LoVo (cell line): ENCODE measurements around the gene KIF18A.

ENCODE experiments used
- DNase-seq: peaks from one replicate; pipeline ENCODE4 v3.0.0-alpha.2; 2016; ENCODE audit warnings: low spot score

Gene KIF18A

GRCh38 chr11:28043930-28044709 lies 63.8 kb downstream of the KIF18A start:
- DNase-seq: no peak

GRCh38 chr11:28040384-28040783 lies 67.6 kb downstream of the KIF18A start:
- no peak for DNase-seq

GRCh38 chr11:28038775-28039174 lies 69.2 kb downstream of the KIF18A start:
- no peak for DNase-seq

- no peak for DNase-seq
Measured at GRCh38 chr11:28026634-28027290, 81.2 kb downstream of the KIF18A start.

DNA sequence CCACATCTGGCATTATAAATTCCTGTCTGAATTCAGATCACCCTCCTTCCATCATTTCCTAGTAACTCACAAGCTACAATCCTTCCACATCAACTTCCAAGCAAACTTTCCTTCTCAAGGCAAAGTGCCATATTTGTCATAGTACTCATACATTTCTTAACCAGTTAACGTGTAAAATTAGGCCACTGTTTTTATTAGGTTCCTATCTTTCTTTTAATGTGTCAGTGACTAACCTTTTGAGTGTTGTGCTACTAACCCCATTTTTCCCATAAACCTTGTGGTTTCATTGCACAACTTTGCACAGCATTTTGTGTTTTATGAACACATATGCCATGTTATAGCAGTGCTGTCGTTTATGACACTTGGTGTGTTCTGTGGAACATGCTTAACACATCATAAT lies 90.1 kb downstream of the KIF18A start:
- DNase-seq: no peak

DNA sequence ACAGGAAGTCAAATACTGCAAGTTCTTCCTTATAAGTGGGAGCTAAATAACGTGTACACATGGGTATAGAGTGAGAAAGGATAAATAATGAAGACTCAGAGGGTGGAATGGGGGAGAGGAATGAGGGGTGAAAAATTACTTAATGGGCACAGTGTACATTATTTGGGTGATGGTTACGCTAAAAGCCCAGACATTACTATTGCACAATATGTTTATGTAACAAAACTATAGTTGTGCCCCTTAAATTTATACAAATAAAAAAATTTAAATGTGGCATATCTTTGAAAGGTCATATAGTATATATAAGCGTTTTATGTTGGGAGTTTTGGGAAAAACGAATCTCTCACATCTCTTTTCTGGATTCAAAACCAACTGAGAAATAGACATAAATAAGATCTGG lies 96.1 kb downstream of the KIF18A start:
- DNase-seq: no peak

- DNase-seq: no peak
Measured at GRCh38 chr11:28009996-28010395, 98.0 kb downstream of the KIF18A start.

DNA sequence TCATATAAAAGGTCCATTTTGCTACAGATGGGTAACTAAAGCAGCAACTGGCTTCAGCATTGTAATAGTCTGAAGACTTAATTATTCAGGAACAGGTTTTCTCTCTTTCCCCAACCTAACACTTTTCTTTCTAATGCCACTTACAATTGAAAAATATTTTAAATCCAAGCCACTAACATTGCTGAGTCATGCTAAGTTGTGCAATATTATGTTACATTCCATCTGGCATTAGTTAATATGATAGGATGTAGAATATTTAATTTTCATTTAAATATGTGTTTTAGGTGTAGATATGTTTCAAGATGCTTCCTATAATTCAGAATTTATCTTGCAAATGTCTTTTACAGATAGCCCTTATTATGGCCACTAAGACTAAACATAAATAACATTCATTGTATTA lies 98.6 kb downstream of the KIF18A start:
- no peak for DNase-seq

- no peak for DNase-seq
Measured at GRCh38 chr11:28003615-28004014, 104.3 kb downstream of the KIF18A start.

DNA sequence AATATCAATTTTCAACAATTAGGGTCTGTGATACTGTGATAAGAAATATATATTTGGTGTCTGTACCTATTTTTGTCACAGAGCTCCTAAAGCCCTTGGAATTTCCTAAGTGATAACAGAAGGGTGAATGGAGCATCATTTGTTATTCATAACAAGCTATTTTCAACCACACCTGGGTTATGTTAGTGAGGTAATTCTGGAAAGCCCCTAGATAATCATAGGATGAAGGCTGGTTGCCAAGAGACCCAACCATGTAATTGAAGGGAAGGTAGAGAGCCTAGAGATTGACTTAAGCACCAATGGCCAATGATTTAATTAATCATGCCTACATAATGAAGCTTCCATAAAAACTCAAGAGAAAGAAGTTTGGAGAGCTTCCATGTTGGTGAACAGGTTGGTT lies 109.4 kb downstream of the KIF18A start:
- DNase-seq: no peak

DNA sequence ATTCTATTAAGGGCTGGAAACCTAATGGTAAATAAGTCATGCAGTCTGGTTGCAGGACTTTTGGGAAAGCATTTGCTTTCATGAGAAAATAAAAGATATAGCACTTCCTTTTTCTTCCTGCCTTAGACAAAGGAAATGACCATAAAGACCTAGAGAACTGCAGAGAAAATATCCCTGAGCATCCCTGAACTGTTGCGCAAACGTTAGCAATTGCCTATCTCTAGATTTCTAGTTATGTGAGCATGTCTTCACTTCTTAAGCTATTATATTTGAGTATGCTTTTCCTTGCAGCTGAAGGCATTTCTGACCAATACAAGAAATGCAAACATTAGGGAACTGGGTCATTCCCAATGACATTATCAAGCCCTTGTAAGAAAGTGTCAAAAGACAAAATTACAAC lies 110.6 kb downstream of the KIF18A start:
- DNase-seq: no peak

- no peak for DNase-seq
Measured at GRCh38 chr11:27996066-27996465, 111.9 kb downstream of the KIF18A start.

DNA sequence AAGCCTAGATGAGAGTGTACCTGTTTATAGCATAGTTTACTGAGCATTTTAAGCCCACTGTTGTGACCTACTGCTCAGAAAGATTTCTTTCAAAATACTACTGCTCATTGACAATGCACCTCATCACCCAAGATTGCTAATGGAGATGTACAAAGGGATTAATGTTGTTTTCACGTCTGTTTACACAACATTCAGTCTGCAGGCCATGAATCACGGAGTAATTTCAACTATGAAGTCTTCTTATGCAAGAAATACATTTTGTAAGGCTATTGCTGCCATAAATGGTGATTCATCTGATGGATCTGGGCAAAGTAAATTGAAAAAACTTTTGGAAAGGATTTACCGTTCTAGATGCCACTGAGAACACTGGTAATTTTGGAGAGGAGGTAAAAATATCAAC lies 112.9 kb downstream of the KIF18A start:
- DNase-seq: no peak

DNA sequence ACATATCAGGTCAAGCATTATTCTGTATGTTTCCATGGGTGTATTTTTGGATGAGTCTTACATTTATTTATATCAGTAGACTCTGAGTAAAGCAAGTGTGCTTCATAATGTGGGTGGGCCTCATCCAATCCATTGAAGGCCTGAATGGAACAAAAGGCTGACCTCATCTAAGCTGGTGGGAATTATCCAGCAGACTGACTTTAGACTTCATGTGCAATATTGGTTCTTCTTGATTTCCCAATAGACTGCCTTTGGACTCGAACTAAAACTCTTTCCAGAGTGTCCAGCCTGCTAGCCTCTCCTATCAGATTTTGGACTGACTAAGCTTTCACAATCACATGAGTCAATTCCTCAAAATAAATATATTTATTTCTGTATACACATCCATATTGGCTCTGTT lies 116.2 kb downstream of the KIF18A start:
- DNase-seq: no peak

- DNase-seq: no peak
Measured at GRCh38 chr11:27977527-27977926, 130.4 kb downstream of the KIF18A start.

GRCh38 chr11:27977031-27977430 lies 130.9 kb downstream of the KIF18A start:
- DNase-seq: no peak

DNA sequence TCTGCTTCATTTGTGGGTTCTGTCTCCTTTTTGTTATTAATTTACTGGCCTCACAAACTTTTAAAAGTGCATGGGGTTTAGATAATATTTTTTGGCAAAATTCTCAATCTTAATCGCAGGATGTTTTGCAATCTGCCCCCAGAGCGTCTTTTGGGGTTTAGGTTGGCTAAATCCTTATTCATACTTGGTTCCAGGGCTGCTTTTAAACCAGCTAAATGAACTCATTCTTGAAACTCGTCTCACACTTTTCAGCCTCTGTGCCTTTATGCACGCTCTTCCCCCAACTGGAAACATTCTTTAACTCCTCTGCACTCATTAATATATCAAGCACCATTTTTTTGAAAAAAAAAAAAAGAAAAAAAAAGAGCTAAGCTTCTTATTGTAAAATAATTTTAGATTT lies 131.7 kb downstream of the KIF18A start:
- no peak for DNase-seq

DNA sequence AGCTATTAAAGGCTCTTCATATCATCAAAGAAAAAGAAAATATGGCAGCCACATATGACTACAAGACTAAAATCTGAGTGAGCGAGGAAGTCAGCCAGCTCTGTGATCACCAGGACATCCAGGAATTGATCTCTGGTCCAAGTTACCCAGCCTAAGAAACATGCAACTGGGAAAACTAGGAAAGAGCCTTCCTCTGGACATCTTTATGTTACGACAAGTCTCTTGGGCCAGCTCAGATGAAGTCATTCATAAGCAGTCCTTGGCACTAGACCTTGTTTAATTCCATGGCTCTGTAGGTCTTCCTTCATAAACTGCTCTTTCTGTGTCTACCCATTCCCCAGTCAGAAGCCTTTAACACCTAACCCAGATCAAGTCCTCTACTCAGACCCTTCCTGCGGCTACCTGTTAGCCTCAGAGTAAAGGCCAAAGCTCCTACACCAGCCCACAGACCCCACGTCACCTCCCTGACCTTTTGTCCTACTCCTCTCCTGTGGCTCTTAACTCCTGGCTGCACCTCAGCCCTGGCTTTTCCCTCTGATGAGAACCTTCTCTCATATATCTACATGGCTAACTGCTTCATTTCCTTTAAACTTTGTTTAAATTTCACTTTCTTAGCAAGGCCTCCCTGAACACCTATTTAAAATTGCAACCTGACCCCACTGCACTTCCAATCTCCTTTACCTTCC lies 134.0 kb downstream of the KIF18A start:
- no peak for DNase-seq

- no peak for DNase-seq
Measured at GRCh38 chr11:27972522-27973170, 135.3 kb downstream of the KIF18A start.

DNA sequence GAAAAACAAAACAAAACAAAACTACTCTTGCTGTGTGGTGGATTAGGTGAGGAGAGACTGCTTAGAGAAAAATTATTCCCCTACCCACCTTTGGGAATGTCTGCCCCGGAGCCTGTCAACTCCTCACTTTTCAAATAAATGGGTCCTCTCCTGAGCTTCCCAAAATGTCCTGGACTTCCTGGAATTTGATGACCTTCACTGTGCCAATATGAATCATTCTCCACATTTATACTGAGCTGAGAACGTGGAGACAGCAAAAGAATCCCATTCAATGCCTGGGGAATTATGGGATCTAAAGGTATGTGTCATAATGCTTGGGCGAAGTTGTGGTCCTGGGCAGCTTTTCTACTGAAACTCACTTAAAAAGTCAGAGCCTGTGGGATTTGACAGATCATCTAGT lies 136.8 kb downstream of the KIF18A start:
- no peak for DNase-seq
